GM12872 (cell line): Measurements from ENCODE around the gene LARP6.

Experiments
- CTCF ChIP-seq: IDR thresholded peaks from 3 replicates; pipeline ENCODE4 v1.5.1; 2011; ENCODE audit warnings: low read depth, mild to moderate bottlenecking, low read length, moderate library complexity; ENCODE audit not compliant: insufficient read depth

The LARP6 gene

GRCh38 chr15:70802629-70803028, 51.3 kb downstream of the LARP6 start:
- TF ChIP-seq CTCF = no peak

- TF ChIP-seq CTCF = no peak
Measured at GRCh38 chr15:70801109-70801508, 52.8 kb downstream of the LARP6 start.

- no peak for TF ChIP-seq CTCF
Measured at GRCh38 chr15:70799667-70800450, 54.1 kb downstream of the LARP6 start.

- no peak for TF ChIP-seq CTCF
Measured at GRCh38 chr15:70797464-70797863, 56.5 kb downstream of the LARP6 start.

- no peak for TF ChIP-seq CTCF
Measured at GRCh38 chr15:70796516-70797310, 57.2 kb downstream of the LARP6 start.

- no peak for TF ChIP-seq CTCF
Measured at GRCh38 chr15:70795311-70795665, 58.7 kb downstream of the LARP6 start.

- no peak for TF ChIP-seq CTCF
Measured at GRCh38 chr15:70794596-70795310, 59.2 kb downstream of the LARP6 start.
